GM10847 (cell line): Measurements from ENCODE around the gene WWOX.

Source experiments
- POLR2A ChIP-seq: IDR thresholded peaks from 2 replicates; pipeline ENCODE4 v1.6.1; 2011; ENCODE audit not compliant: insufficient read length; ENCODE audit errors: extremely low read depth

Gene WWOX

GRCh38 chr16:78763821-78764440 is 664.5 kb downstream of the WWOX start:
- TF ChIP-seq POLR2A, result no peak

GRCh38 chr16:78764478-78764877 is 665.0 kb downstream of the WWOX start:
- no peak for TF ChIP-seq POLR2A

GRCh38 chr16:78768226-78768625 is 668.8 kb downstream of the WWOX start:
- no peak for TF ChIP-seq POLR2A

- TF ChIP-seq POLR2A, result no peak
Observed at GRCh38 chr16:78768718-78769117, 669.3 kb downstream of the WWOX start.

GRCh38 chr16:78770353-78771091 is 671.1 kb downstream of the WWOX start:
- TF ChIP-seq POLR2A, result no peak

GRCh38 chr16:78773291-78773702 is 673.8 kb downstream of the WWOX start:
- TF ChIP-seq POLR2A, result no peak

GRCh38 chr16:78773706-78774105 is 674.3 kb downstream of the WWOX start:
- no peak for TF ChIP-seq POLR2A

- no peak for TF ChIP-seq POLR2A
Observed at GRCh38 chr16:78775161-78775561, 675.7 kb downstream of the WWOX start.

- TF ChIP-seq POLR2A, result no peak
Observed at GRCh38 chr16:78778101-78779004, 678.9 kb downstream of the WWOX start.

- TF ChIP-seq POLR2A, result no peak
Observed at GRCh38 chr16:78780808-78781207, 681.4 kb downstream of the WWOX start.

GRCh38 chr16:78782572-78782971 is 683.1 kb downstream of the WWOX start:
- no peak for TF ChIP-seq POLR2A

GRCh38 chr16:78783570-78784079 is 684.2 kb downstream of the WWOX start:
- TF ChIP-seq POLR2A, result no peak

- no peak for TF ChIP-seq POLR2A
Observed at GRCh38 chr16:78784771-78785170, 685.3 kb downstream of the WWOX start.

- no peak for TF ChIP-seq POLR2A
Observed at GRCh38 chr16:78785218-78785617, 685.8 kb downstream of the WWOX start.

GRCh38 chr16:78786635-78787034 is 687.2 kb downstream of the WWOX start:
- TF ChIP-seq POLR2A, result no peak

GRCh38 chr16:78788276-78788675 is 688.8 kb downstream of the WWOX start:
- TF ChIP-seq POLR2A, result no peak

GRCh38 chr16:78788696-78789095 is 689.2 kb downstream of the WWOX start:
- TF ChIP-seq POLR2A, result no peak
